Lung (tissue), 12 donors: ENCODE results near the gene PPIE. TPM values are rescaled to one million over a fixed set of nuclear protein-coding genes. Genes with fewer than 3 reads are reported as not detected.

Experiments
- ATAC-seq: fragments of 200-7000 bp; cut with Tn5 transposase; one replicate; pipeline ENCODE4 v1.9.1; 2020; ENCODE audit warnings: moderate number of reproducible peaks; ENCODE audit not compliant: insufficient read depth, low FRiP score
- DNase-seq, 3 donors: peaks; one replicate each; pipeline ENCODE4 v3.0.0-alpha.2; 2013 to 2017
- H3K27ac ChIP-seq, 2 donors: one replicate each; pipeline ENCODE4 v1.5.1; 2013; ENCODE audit warnings: mild to moderate bottlenecking in 2 of 2, moderate library complexity in 2 of 2, control low read depth in 1 of 2, inconsistent platforms in 1 of 2, low read depth in 1 of 2, low read length in 1 of 2
- H3K27me3 ChIP-seq, 3 donors: one replicate each; pipeline ENCODE4 v1.5.1; 2013; ENCODE audit warnings: low read length in 2 of 3; ENCODE audit not compliant: control insufficient read depth in 3 of 3, insufficient read depth in 3 of 3
- H3K36me3 ChIP-seq, 4 donors: one replicate each; pipeline ENCODE4 v1.5.1; 2013; ENCODE audit warnings: low read length in 4 of 4, mild to moderate bottlenecking in 1 of 4, moderate library complexity in 1 of 4; ENCODE audit not compliant: control insufficient read depth in 4 of 4, insufficient read depth in 4 of 4
- H3K4me1 ChIP-seq, 5 donors: one replicate each; pipeline ENCODE4 v1.5.1; 2013; ENCODE audit warnings: low read length in 5 of 5, mild to moderate bottlenecking in 2 of 5, moderate library complexity in 1 of 5; ENCODE audit not compliant: control insufficient read depth in 5 of 5, insufficient read depth in 5 of 5
- H3K4me3 ChIP-seq: one replicate; pipeline ENCODE4 v1.5.1; 2013; ENCODE audit warnings: mild to moderate bottlenecking, control low read depth, moderate library complexity
- H3K9ac ChIP-seq, 2 donors: one replicate each; pipeline ENCODE4 v1.5.1; 2013; ENCODE audit warnings: low read length in 2 of 2, control low read depth in 1 of 2; ENCODE audit not compliant: insufficient read depth in 1 of 2
- H3K9me3 ChIP-seq, 4 donors: one replicate each; pipeline ENCODE4 v1.5.1; 2013; ENCODE audit warnings: low read length in 3 of 4, mild to moderate bottlenecking in 1 of 4, moderate library complexity in 1 of 4; ENCODE audit not compliant: control insufficient read depth in 4 of 4, insufficient read depth in 3 of 4
- WGBS, 2 donors: extraction: QIAGEN DNeasy Blood & Tissue Kit; methylation state at CpG; one replicate each; pipeline ENCODE4 v1.1.7; 2013; 5-methylcytosine and 5-hydroxymethylcytosine counted together
- polyA plus RNA-seq, 2 donors: library from polyadenylated mRNA; stranded (reverse); fragments of 200-250 nt; gene quantifications; one replicate each; pipeline ENCODE4 v1.2.1, GENCODE V29; 2013
- total RNA-seq, 2 donors: library from RNA; depleted of rRNA in 1 of 2; stranded (reverse); fragments of >200 nt in 1 of 2; gene quantifications; one replicate each; pipeline ENCODE4 v1.2.1, GENCODE V29; 2014 to 2021
- TF ChIP-seq, protein P1 (sequence below): IDR thresholded peaks from 2 replicates; pipeline ENCODE4 v1.5.1; 2012; ENCODE audit warnings: mild to moderate bottlenecking; ENCODE audit errors: control extremely low read depth, extremely low read depth
- donor health status: control.
- donor health status: control.
- donor health status: Bipolar disorder and iron deficiency.
- donor health status: healthy.
- donor health status: DM: yes; HTN: yes; CAD: no.

PPIE gene
- total and polyA plus RNA-seq, 4 donors: 30.5 to 55.5 (median 44.3) TPM

DNA sequence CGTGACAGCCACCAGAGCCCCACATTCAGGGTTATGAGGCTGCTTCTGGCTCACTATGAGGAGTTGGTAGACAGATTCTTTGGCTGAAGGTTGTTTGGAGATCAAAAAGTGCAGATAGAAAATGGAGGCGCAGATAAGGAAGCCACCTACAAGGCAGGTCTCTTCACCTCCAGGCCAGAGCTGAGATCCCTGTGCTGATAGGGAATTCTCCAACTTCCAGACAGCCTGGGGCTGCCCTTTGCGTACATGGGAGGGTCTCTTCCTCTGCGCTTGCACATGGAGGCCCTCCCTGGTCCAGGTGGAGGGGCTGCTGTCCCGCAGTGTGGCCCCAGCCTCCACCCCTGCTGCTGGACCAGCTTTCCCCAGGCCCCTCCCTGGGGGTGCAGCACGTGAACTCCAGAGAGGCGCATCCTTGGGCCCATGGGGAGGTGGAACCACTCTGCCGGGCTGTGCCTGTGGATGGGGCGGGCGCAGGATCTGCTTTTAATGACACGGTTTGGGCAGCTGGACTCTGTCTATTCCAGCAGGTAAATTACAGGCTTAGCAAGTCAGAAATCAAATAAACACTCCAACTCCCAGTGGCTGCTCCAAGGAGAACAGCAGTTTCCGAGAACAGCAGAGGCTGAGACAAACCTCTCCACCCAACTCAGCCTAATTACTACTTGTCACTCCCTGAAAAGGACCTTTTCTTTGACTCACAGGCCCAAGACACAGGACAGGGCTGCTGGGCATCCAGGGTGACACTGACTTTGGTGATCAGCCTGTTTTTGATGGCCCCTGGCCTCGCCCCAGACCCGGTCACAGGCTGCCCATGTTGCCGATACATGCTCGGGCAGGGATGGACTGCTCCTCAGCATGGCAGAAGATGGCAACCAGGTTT lies 20.1 kb downstream of the PPIE start:
- Histone ChIP-seq H3K27ac (no peak overlapping the region), H3K27me3 (no peaks in the 10 kb centered on the region), H3K4me1 (no peaks in the 10 kb centered on the region), H3K4me3 (no peak overlapping the region), H3K9ac (no peak overlapping the region), H3K9me3 (no peaks in the 10 kb centered on the region), H3K36me3 (peaks cover 1 to 46% (median 14%) of the 10 kb centered on the region in 4 donors)
- WGBS, 2 donors: 95 to 96% methylated on average over 14 to 16 of the region's 16 CpGs
- no peak for ATAC-seq
- TF ChIP-seq, protein P1, sequence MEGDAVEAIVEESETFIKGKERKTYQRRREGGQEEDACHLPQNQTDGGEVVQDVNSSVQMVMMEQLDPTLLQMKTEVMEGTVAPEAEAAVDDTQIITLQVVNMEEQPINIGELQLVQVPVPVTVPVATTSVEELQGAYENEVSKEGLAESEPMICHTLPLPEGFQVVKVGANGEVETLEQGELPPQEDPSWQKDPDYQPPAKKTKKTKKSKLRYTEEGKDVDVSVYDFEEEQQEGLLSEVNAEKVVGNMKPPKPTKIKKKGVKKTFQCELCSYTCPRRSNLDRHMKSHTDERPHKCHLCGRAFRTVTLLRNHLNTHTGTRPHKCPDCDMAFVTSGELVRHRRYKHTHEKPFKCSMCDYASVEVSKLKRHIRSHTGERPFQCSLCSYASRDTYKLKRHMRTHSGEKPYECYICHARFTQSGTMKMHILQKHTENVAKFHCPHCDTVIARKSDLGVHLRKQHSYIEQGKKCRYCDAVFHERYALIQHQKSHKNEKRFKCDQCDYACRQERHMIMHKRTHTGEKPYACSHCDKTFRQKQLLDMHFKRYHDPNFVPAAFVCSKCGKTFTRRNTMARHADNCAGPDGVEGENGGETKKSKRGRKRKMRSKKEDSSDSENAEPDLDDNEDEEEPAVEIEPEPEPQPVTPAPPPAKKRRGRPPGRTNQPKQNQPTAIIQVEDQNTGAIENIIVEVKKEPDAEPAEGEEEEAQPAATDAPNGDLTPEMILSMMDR: no peak
- DNase-seq: no peak

DNA sequence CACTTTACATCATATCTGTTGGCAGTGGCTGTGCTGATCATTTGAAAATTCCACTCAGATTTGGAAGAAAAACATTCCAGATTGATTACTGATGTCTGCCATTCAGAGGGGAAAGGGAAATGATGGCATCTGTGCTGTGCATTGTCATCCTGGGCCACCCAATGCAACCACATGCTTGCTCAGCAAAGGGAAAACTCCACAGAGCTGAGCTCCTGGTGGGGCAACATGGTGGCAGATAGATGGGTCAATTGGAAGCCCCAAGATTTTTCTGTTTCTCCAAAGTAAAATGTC lies 20.7 kb downstream of the PPIE start:
- ATAC-seq (no peak), DNase-seq (no peak)
- peaks cover 0 to 43% (median 14%) of the 10 kb centered on the region in 4 donors for H3K36me3 ChIP-seq
- no peak overlapping the region for H3K4me3 ChIP-seq
- TF ChIP-seq, protein P1: no peak
- H3K27me3 ChIP-seq: no peaks in the 10 kb centered on the region
- H3K9me3 ChIP-seq: no peaks in the 10 kb centered on the region
- H3K9ac ChIP-seq: no peak overlapping the region
- no peaks in the 10 kb centered on the region for H3K4me1 ChIP-seq
- no peak overlapping the region for H3K27ac ChIP-seq

DNA sequence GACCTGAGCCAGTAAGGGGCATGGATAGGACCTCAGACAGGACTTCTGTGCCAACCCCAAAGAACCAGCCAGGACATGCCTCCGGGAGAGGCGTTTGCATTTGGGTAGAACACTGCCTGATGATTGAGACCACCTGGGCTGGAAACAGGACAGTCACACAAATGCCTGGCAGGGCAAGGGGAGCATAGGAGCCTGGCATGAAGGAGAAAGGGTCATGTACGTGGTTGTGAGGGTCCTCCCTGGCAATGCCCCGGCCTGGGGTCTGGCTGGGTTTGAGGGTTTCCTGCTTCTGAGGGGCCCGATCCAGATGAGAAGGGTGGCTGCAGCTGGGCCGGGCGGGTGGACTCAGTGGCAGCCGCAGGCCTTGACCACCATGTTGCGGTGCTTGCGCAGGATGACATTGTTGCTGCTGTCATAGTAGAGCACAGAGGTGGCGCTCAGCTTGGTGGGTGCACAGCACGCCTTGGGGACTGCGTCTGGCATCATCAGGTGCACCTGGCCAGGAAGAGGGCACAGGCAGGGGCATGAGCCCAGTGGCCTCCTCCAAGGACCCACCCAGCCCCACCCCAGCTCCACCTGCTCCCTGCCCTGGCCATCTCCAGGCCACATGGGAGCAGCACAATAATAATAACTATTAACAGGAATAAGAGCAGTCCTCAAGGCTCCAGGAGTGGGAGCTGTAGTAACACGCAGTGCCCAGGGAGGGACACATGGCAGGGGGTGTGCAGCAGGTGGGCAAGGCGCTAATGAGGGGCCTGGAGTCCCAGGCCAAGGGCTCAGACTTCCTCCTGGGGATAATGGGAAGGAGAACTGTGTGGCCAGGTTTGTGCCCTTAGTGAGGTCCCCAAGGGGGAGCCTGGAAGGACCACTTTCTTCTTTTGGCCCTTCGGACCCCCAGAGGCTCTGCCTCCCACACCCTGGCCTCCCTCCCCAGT lies 21.7 kb downstream of the PPIE start:
- Histone ChIP-seq H3K36me3 (peaks cover 0 to 34% (median 8%) of the 10 kb centered on the region in 4 donors), H3K4me3 (no peak overlapping the region), H3K9me3 (no peaks in the 10 kb centered on the region), H3K4me1 (no peaks in the 10 kb centered on the region), H3K27me3 (no peaks in the 10 kb centered on the region), H3K9ac (no peak overlapping the region), H3K27ac (no peak overlapping the region)
- DNase-seq: no peak
- WGBS, 2 donors: 92 to 96% methylated on average over 16 of the region's 16 CpGs
- TF ChIP-seq, protein P1: no peak
- no peak for ATAC-seq
